GM21367 (cell line): ENCODE measurements around the gene SNRPB.
"Not testable (repeated sequence)": the region's sequence is repeated elsewhere in the genome, so short reads cannot be mapped to it uniquely, and the experiment has no call there.

ENCODE experiments used
- ATAC-seq: cut with Tn5 transposase; IDR thresholded peaks from one replicate; pipeline ENCODE4 v1.9.1; 2021; ENCODE audit not compliant: unreplicated experiment

Gene SNRPB

DNA sequence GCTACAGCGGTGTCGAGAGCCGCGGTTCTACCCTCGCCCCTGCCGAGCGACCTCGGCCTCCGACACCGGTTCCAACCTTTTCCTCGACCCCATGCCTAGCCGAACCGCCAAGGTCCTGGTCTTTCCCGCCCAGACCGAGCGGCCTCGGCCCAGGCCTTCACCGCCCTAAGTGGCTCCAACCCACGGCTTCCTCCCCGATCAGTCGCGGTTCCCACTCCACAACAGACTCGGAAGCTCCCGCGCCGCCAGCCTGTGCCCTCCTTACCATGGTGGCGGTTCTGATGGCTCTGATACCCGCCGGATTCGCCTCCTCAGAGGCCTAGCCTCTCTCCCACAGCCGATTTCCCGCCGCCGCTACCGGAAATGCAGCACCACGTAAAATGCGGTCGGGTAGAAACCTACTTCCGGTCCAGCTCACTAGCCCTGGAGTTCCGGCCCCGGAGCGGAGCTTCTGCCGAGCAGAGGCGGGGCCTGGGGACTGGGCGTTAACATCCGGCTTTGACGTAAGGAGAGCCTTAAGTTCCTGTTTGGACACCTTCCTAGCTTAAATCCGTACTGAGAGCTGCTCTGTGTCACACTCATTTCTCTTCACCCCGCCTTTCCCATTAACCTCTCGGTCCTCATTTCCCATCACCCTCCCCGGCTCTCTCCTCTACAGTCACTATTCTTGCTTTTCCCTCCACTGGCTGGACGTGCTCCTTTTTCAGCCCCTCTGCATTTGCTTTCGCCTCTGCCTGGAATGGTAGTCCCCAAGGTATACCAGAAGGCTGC is at the start of gene SNRPB:
SNRPB (minus strand) TSS at position 367 of the 771 bp plus-strand sequence; CDS start at position 268, 99 bp downstream.
- peak; percentile 94 for ATAC-seq

DNA sequence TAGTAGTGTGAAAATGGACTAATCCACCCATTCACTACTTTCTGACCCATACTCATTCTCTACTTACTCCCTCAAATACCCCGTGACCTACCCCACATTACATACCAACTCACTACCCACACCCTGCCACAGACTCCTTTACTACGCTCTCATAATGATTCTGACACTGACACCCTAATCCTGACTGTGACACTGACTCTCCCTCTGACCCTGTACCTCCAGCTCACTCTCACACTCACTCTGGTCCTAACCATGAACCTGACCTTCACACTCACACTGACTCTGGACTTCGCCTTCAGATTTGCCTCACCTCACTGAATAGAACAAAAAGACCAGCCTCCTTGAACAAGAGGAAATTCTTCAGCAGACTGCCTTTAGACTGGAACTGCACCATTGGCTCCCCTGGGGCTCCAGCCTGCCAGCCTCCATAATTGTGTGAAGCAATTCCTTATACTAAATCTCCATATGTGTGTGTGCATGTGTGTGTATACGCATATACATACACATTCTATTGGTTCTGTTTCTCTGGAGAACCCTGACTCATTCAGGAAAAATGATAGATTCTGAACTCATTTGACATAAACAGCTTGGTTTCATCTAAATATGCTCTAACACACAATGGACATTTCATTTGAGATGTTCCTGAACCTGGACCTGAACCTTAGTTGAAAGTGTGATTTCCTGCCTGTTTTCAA is 48.7 kb upstream of the SNRPB start:
- no peak for ATAC-seq

DNA sequence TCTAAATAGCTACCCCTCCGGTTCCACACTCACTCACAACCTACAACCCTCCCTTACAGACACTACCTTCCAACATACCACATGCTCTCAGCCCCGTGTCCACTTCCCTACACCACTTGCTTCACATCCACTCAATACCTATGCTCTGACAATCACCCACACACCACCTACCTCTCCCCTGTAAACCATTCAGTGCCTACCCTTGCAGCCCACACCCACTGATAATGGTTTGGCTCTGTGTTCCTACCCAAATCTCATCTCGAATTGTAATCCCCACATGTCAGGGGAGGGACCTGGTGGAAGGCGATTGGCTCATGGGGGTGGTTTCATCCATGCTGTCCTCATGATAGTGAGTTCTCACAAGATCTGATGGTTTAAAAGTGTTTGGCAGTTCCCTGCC is 48.0 kb upstream of the SNRPB start:
- ATAC-seq: no peak

DNA sequence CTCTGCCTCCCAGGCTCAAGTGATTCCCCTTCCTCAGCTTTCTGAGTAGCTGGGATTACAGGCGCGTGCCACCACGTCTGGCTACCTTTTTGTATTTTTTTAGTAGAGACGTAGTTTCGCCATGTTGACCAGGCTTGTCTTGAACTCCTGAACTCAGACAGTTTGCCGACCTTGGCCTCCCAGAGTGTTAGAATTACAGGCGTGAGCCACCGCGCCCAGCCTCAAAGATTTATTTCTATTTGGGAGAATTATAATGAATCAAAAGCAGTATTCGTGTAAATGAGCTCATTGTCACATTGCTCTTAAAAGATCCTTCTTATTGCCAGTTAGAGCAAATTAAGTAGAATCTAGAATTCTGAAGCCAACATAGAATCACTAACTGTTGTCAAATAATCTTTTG is 47.5 kb upstream of the SNRPB start:
- ATAC-seq: no peak

DNA sequence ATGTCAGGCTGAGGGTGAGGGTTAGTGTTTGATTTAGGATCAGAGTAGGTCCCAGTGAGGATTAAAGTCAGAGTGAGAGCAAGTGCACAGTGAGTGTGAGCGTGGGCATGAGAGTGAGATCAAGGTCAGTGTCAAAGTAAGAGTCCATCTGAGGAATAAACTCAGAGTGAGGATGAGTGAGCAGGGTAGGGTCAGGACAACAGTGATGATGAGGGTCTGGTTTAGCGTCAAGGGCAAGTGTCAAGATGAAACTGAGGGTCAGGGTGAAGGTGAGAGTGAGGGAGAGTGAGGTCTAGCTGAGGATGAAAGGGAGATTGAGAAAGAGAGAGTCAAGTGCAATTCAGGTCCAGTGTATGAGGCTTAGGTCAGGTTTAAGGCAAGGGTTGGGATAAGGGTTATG is 45.8 kb upstream of the SNRPB start:
- no peak for ATAC-seq

DNA sequence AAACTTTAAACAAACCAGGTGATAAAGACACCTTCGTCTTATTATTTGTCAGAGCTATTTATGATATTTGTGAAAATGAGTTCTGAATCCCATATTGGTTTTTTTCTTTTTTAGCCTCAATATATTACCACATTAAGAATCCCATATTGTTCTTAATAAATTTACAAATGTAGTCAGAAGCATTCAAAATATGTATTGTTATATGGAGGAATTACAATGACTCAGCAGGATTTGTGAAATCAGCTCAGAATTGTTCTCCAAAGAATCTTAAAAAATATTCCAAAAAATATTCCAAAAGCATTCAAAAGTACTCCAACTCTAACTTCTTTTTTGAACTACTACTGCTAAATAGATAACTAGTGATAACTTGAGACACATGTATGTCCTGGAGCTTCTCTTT is 44.6 kb upstream of the SNRPB start:
- no peak for ATAC-seq

DNA sequence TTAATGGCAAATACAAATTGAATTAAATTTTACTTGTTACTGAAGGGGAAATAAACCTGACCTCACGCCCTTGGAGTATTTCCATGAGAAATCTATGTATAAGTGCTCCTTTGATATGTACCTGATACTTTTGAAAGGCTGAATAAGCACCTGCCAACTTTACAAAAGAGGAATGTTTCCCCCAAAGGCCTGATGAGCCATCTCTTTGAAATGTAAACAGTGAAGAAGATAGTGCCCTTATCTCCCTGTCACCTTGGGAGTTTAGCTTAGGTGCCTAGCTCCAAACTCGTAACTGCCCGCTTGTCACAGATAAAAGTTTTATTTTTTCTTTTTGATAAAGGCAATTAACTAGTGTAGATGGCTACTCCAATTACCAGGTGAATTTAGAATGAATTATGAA is 39.2 kb upstream of the SNRPB start:
- no peak for ATAC-seq

DNA sequence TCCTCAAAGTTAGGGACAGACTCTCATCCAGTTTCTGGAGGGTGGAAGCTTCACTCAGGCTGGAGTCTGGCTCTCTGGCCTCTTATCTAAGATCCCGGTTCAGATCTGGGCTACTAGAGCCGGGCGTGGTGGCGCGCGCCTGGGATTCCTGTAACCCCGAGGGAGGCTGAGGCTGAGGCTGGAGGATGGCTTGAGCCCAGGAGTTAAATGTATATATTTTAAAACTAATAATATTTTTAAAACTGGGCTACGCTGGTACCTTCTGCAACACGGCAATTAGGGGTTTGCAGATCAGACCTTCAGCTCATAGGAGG is 38.8 kb upstream of the SNRPB start:
- no peak for ATAC-seq

DNA sequence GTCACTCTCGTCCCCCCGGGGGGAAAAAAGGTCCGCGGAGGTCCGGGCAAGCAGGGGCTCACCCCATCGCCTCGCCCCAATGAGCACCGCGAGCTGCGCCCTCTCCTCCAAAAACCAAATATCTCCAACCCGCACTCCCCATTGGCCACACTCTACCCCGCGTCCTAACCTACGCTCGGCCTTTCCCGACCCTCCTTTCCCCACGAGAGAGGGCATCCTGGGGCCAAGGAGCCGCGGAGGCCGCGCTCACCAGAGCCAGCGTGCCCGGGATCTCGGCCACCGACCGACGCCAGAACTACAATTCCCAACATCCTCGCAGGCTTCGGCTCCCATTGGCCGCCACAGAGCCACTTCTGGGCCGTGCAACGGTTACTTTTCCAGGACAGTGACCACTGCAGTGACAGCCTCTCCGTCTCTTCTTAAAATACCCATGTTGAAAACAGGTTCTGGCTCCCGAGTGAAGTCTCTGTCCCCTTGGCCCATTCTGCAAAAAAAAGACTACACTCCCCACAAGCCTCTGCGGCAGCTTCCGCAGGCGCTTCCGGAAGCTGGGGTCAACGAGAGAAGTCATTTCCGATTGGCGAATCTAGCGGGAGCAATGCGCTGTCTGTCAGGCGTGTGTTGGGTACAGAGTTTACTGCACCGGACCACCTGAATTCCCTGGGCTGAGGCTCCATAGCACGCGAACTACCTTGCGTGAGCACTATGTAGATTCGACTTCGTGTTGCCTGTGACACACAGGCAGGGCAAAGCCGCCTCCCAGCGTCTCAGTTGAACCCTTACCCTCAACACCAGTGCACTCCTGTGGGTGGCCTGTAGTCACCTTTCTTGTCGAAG is 38.3 kb upstream of the SNRPB start, which contains the start of gene ZNF343:
ZNF343 (minus strand) TSS at position 285 of the 837 bp plus-strand sequence. CDS start 15,020 bp downstream, outside the sequence.
- peak; percentile 92 for ATAC-seq

DNA sequence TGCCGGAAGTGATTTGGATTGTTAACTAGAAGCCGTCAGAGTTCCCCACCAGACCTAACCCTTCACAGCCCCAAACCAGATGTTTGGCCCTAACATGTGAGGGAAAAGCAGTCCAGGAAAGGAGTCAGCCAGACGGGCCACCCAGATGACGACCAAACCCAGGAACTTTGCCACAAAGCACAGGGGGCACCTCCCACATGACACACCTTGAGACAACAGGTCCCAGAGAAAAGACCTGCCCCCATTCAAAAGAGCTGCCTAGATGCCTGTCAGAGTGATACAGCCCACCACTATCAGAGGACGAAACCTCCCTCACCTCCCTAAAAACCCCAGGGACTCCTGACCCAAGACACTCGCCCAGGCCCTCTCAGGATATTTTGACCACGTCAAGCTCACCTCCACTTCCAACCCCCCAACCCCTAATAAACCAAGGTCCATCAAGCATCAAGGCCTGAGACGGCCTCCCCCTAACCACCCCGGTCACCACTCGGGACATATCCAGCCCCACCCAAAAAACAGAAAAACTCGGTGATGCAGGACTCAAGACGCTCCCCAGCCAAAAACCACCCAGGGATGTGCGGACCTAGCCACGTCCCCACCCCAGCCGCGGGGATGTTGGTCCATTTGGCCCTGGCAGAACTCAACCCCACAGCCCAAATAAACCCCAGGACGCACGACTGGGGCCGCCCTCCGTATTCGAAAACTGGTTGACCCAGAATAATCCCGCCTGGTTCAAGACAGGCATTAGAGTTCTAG is 37.5 kb upstream of the SNRPB start:
- ATAC-seq: no peak

DNA sequence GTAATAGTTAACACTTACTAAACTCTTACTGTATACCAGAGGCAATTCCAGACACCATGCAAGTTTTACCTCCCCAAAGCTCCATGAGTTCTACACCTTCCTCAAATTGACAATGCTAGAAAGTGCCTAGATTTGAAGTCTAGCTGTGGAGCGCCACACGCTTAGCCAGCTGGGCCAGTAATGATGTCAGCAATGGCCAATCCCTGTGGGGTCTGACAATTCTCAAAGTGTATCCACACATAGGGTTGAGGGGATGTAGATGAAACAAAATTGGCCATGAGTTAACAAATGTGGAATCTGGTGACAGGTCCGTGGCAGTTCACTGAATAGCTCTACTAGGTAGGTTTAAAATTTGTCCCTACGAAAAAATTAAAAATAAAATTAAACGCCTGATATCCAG is 36.9 kb upstream of the SNRPB start:
- ATAC-seq: no peak

DNA sequence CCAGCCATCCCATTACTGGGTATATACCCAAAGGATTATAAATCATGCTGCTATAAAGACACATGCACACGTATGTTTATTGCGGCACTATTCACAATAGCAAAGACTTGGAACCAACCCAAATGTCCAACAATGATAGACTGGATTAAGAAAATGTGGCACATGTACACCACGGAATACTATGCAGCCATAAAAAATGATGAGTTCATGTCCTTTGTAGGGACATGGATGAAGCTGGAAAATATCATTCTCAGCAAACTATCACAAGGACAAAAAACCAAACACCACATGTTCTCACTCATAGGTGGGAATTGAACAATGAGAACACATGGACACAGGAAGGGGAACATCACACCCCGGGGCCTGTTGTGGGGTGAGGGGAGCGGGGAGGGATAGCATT is 35.8 kb upstream of the SNRPB start:
- ATAC-seq: not testable (repeated sequence)

DNA sequence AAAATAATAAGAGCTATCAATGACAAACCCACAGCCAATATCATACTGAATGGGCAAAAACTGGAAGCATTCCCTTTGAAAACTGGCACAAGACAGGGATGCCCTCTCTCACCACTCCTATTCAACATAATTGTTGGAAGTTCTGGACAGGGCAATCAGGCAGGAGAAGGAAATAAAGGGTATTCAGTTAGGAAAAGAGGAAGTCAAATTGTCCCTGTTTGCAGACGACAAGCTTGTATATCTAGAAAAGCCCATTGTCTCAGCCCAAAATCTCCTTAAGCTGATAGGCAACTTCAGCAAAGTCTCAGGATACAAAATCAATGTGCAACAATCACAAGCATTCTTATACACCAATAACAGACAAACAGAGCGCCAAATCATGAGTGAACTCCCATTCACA is 34.2 kb upstream of the SNRPB start:
- ATAC-seq: not testable (repeated sequence)

DNA sequence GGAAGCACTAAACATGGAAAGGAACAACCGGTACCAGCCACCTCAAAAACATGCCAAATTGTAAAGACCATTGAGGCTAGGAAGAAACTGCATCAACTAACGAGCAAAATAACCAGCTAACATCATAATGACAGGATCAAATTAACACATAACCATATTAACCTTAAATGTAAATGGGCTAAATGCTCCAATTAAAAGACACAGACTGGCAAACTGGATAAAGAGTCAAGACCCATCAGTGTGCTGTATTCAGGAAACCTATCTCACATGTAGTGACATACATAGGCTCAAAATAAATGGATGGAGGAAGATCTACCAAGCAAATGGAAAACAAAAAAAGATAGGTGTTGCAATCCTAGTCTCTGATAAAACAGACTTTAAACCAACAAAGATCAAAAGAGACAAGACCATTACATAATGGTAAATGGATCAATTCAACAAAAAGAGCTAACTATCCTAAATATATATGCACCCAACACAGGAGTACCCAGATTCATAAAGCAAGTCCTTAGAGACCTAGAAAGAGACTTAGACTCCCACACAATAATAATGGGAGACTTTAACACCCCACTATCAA is 32.3 kb upstream of the SNRPB start:
- not testable (repeated sequence) for ATAC-seq

DNA sequence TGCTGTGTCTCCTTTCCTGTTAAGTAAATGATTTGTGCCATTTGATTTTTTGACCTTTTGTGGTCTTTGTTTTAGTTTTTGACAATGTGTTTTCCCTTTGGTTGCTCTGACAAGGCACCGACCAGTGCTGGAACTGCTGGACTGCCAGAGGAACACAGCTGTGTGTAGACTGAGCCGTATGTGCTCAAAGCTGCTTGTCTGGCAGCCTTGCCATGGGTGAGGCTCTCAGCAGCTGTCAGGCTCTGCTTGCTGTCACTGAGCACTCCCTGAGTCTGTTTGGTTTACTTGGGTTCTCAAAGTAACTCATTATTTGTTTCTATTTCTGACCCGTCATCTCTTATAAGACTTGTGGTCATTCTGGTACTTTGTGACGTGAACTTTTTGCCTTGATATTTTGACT is 15.1 kb upstream of the SNRPB start:
- no peak for ATAC-seq

DNA sequence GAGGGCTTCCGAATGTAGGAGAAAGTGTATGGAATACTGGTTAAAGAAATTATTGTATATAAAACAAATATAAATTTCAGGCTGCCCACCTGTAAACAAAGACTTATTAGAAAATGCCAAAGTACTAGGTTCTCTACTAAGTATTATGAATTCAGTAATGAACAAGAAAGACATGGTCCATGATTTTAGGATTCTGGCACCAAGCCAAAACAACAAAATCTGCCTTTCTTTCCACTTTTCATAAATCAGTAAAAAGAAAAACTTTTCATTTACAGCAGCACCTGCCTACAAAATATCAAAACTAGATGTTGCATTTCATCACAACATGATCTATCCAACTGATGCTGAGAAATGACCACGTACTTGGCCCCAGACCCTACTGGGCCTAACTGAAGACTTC is 14.5 kb upstream of the SNRPB start:
- no peak for ATAC-seq

DNA sequence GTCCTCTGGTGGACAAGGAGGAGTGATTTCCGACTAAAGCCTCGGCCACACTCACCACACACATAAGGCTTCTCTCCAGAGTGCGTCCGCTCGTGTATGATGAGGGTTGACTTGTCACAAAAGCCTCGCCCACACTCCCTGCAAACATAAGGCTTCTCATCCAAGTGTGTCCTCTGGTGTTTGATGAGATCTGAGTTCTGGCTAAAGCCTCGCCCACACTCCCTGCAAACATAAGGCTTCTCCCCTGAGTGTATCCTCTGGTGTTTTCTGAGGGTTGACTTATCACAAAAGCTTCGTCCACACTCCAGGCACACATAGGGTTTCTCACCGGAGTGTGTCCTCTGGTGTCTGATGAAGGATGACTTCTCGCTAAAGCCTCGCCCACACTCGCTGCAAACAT is 12.9 kb upstream of the SNRPB start:
- no peak for ATAC-seq

DNA sequence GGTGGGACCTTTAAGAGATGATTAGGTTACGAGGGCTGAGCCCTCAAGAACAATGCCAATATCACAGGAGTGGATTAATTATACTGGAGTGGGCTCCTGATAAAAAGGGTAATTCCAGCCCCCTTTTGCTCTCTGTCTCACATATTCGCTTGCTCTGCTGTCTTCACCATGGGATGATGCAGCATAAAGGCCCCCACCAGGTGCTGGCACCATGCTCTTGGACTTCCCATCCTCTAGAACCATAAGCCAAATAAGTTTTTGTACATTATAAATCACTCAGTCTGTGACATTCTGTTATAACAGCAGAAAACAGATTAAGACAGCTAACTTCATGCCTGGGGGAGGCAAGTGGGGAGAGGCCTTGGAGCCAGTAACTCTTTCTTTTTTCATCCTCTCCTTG is 9.8 kb upstream of the SNRPB start:
- ATAC-seq: no peak

DNA sequence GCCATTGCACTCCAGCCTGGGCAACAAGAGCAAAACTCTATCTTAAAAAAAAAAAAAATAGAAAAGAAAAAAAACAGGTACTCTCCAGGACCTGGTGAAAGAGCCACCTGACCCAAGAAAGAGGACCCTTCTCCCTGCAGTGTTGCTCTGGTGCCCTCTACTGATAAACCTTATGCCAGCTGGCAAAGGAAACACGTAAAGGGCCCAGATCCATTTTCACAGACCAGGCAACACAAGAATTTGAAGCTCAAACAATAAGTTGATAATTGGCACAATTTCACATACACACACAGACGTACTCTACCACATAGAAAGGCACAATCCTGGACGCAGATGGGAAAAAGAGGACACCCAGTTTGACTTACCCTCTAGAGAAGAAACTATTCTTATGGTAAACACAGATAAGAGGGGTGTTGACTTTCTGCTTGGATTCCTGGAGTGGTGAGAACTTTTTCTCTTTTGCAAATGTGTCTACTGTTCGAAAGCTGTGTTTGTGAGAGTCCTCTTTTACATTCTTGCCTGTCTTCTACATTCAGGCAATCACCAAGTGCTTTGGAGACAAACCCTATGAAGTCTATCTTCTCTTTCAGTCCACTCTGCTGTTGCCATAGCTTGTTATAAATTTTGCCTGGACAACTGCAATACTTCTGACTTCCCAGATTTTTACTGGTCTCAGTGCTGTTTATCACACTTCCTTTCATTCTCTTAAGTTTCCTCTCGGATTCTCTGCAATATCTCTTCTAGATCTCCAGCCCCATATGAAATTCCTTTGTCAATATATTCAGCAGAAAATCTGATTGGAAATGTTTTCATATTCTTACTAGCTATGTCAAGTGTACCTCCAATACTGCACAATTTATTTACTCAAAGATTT is 6.4 kb upstream of the SNRPB start:
- no peak for ATAC-seq
